ENCODE measurements around the gene MGLL.

MGLL gene

GRCh38 chr3:127768346-127769008 lies 53.8 kb downstream of the MGLL start:
- no peak overlapping the region for H3K9ac ChIP-seq (ENCODE audit: low read length)
- H3K36me3 ChIP-seq (ENCODE audit: low read length), result no peaks in the 10 kb centered on the region
- H3K4me2 ChIP-seq (ENCODE audit: low read depth, low read length, poor library complexity, severe bottlenecking), result no peak overlapping the region
- H3K9me3 ChIP-seq (ENCODE audit: insufficient read depth, low read length), result no peaks in the 10 kb centered on the region
- no peaks in the 10 kb centered on the region for H3K27me3 ChIP-seq (ENCODE audit: low read length)
- H3K27ac ChIP-seq (ENCODE audit: low read depth, low read length), result no peak overlapping the region
- H3K4me3 ChIP-seq (ENCODE audit: insufficient read depth, low read length, poor library complexity, severe bottlenecking), result no peak overlapping the region
- no peaks in the 10 kb centered on the region for H3K79me2 ChIP-seq (ENCODE audit: insufficient read depth, low read length)
- H4K20me1 ChIP-seq (ENCODE audit: low read depth, low read length), result no peaks in the 10 kb centered on the region
- H3F3A ChIP-seq (ENCODE audit: insufficient read depth), result no peaks in the 10 kb centered on the region
- no peaks in the 10 kb centered on the region for H3K9me2 ChIP-seq (replicated peaks; ENCODE audit: insufficient read depth, low read length)
- no peak overlapping the region for H2AFZ ChIP-seq (ENCODE audit: low read depth, low read length, severe bottlenecking)
- TF ChIP-seq EZH2phosphoT487 (conservative IDR thresholded peaks at IDR 0.05; ENCODE audit: low read length), result no peak
- TF ChIP-seq CTCF (IDR thresholded peaks at IDR 0.05; ENCODE audit: insufficient read depth, low read length, poor library complexity, severe bottlenecking), result no peak

- H3K9ac ChIP-seq (ENCODE audit: low read length), result no peak overlapping the region
- H3K4me3 ChIP-seq (ENCODE audit: insufficient read depth, low read length, poor library complexity, severe bottlenecking), result no peak overlapping the region
- H3K27ac ChIP-seq (ENCODE audit: low read depth, low read length), result no peak overlapping the region
- no peak overlapping the region for H3K4me2 ChIP-seq (ENCODE audit: low read depth, low read length, poor library complexity, severe bottlenecking)
- no peaks in the 10 kb centered on the region for H4K20me1 ChIP-seq (ENCODE audit: low read depth, low read length)
- no peaks in the 10 kb centered on the region for H3K9me2 ChIP-seq (replicated peaks; ENCODE audit: insufficient read depth, low read length)
- no peaks in the 10 kb centered on the region for H3K27me3 ChIP-seq (ENCODE audit: low read length)
- H3K79me2 ChIP-seq (ENCODE audit: insufficient read depth, low read length), result no peaks in the 10 kb centered on the region
- TF ChIP-seq CTCF (IDR thresholded peaks at IDR 0.05; ENCODE audit: insufficient read depth, low read length, poor library complexity, severe bottlenecking), result no peak
- no peak for TF ChIP-seq EZH2phosphoT487 (conservative IDR thresholded peaks at IDR 0.05; ENCODE audit: low read length)
- no peaks in the 10 kb centered on the region for H3F3A ChIP-seq (ENCODE audit: insufficient read depth)
- no peak overlapping the region for H2AFZ ChIP-seq (ENCODE audit: low read depth, low read length, severe bottlenecking)
- H3K9me3 ChIP-seq (ENCODE audit: insufficient read depth, low read length), result no peaks in the 10 kb centered on the region
- H3K36me3 ChIP-seq (ENCODE audit: low read length), result no peaks in the 10 kb centered on the region
These were observed 55.2 kb downstream of the MGLL start for GRCh38 chr3:127767126-127767525.

- H3K4me2 ChIP-seq (ENCODE audit: low read depth, low read length, poor library complexity, severe bottlenecking), result no peak overlapping the region
- H3K4me3 ChIP-seq (ENCODE audit: insufficient read depth, low read length, poor library complexity, severe bottlenecking), result no peak overlapping the region
- no peaks in the 10 kb centered on the region for H3K9me2 ChIP-seq (replicated peaks; ENCODE audit: insufficient read depth, low read length)
- H3K27ac ChIP-seq (ENCODE audit: low read depth, low read length), result no peak overlapping the region
- H2AFZ ChIP-seq (ENCODE audit: low read depth, low read length, severe bottlenecking), result no peak overlapping the region
- no peaks in the 10 kb centered on the region for H3K36me3 ChIP-seq (ENCODE audit: low read length)
- no peak overlapping the region for H3K9ac ChIP-seq (ENCODE audit: low read length)
- no peaks in the 10 kb centered on the region for H4K20me1 ChIP-seq (ENCODE audit: low read depth, low read length)
- H3K9me3 ChIP-seq (ENCODE audit: insufficient read depth, low read length), result no peaks in the 10 kb centered on the region
- no peaks in the 10 kb centered on the region for H3F3A ChIP-seq (ENCODE audit: insufficient read depth)
- no peak for TF ChIP-seq CTCF (IDR thresholded peaks at IDR 0.05; ENCODE audit: insufficient read depth, low read length, poor library complexity, severe bottlenecking)
- TF ChIP-seq EZH2phosphoT487 (conservative IDR thresholded peaks at IDR 0.05; ENCODE audit: low read length), result no peak
- no peaks in the 10 kb centered on the region for H3K27me3 ChIP-seq (ENCODE audit: low read length)
- no peaks in the 10 kb centered on the region for H3K79me2 ChIP-seq (ENCODE audit: insufficient read depth, low read length)
These were observed 56.6 kb downstream of the MGLL start for GRCh38 chr3:127765735-127766134.
